ENCODE results near the gene CISD1.
A peak's percentile ranks its signal among the peaks of the same experiment; 100 is the strongest.

The CISD1 gene

GRCh38 chr10:58267713-58268453 is 1.1 kb upstream of the CISD1 start, which contains the start of gene IPMK:
TSS of gene IPMK (minus strand) at chr10:58267894. CDS start at chr10:58267611, 283 bp downstream.
- Mint-ChIP-seq H3K27ac (ENCODE audit: low read depth) (peak within 1 kb of the TSS; percentile 98), H3K4me3 (peak within 1 kb of the TSS; percentile 99)

DNA sequence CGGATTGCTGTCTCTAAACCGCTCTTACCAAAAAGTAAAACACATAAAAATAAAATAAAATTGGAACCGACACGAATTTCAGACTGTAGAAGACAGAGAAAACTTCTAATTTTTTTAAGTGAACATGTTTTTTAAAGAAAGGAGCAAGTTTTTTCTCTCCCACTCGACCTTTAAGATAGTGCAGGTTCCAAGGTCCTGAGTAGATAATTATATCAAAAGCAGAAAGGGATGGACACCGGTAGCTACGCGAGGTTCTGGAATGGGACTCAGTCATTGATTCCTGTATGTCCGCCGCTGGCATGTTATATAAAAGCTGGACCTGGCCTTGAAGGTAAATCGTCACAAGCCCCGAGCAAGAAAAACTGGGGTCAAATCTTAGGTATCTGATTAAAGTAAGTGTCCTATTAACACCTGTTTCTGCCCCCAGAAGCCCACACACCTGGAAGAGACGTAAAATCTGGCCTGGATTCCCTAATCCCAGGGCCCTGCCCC is 462 bp upstream of the CISD1 start:
- Mint-ChIP-seq H3K27ac (ENCODE audit: low read depth) (peak overlapping the region; percentile 98), H3K27me3 (no peaks in the 10 kb centered on the region), H3K4me1 (peaks cover 32% of the 10 kb centered on the region), H3K9me3 (no peaks in the 10 kb centered on the region), H3K36me3 (ENCODE audit: insufficient read depth) (peaks cover 20% of the 10 kb centered on the region), H3K4me3 (peak overlapping the region; percentile 99)
- no peak for ATAC-seq (replicated peaks; ENCODE audit: extremely low read depth, poor library complexity, severe bottlenecking)
- DNase-seq (ENCODE audit: low spot score in 2 of 2): no peak

More at GRCh38 chr10:58267713-58268453, 1.1 kb upstream of the CISD1 start, which contains the start of gene IPMK:
- ATAC-seq (replicated peaks; ENCODE audit: extremely low read depth, poor library complexity, severe bottlenecking) (peak; percentile 73), DNase-seq (ENCODE audit: low spot score in 2 of 2) (peak; percentile 94 to 95)
- Mint-ChIP-seq H3K36me3 (ENCODE audit: insufficient read depth) (peaks cover 20% of the 10 kb centered on the region), H3K27me3 (no peaks in the 10 kb centered on the region), H3K4me1 (peaks cover 27% of the 10 kb centered on the region), H3K9me3 (no peaks in the 10 kb centered on the region)

DNA sequence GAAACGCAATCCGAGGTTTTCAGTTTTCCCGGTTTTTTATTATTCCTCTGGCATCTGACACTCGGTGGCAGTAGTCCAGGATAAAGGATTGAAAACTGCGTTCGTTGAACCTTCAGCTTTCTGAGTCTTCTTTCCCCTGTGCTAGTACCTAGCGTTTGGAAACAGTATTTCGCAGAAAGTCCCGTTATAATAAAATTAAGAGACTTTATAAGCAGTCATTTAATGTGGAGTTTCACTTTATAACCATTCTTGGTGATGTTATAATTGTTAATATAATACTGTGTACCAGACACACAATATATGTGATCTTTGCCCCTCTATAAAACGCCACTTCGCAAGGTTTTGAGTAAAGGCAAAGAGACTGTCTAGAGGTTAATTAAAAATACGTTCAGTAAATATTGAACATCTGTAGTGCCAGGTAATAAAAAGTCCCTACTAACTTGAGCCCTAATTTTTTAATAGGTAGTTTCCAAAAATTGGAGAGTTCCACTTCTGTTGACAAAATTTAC is 874 bp downstream of the CISD1 start:
- Mint-ChIP-seq H3K36me3 (ENCODE audit: insufficient read depth) (peaks cover 22% of the 10 kb centered on the region), H3K4me3 (peak overlapping the region; percentile 99), H3K27me3 (no peaks in the 10 kb centered on the region), H3K27ac (ENCODE audit: low read depth) (peak overlapping the region; percentile 98), H3K4me1 (peaks cover 30% of the 10 kb centered on the region), H3K9me3 (no peaks in the 10 kb centered on the region)
- no peak for DNase-seq (ENCODE audit: low spot score in 2 of 2)
- no peak for ATAC-seq (replicated peaks; ENCODE audit: extremely low read depth, poor library complexity, severe bottlenecking)

DNA sequence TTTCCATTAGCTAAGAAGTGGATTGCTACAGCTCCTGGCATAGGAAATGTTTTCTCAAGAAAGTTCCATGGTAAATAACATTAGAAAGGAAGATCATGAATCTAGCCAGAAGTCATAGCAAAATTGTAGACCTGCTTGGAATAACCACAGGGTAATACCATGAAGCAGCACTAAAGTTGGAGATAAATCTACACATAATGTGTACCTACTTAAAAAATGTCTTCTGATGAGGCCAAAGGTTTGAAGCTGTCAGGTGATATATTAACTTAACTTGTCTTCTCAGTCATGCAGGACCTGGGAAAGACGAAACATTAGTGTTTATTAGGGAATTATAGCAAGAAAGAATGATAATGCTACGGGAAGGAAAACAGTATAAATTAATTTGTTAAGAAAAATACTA is 6.3 kb downstream of the CISD1 start:
- ATAC-seq (replicated peaks; ENCODE audit: extremely low read depth, poor library complexity, severe bottlenecking) (no peak), DNase-seq (ENCODE audit: low spot score in 2 of 2) (no peak)
- Mint-ChIP-seq H3K9me3 (no peaks in the 10 kb centered on the region), H3K36me3 (ENCODE audit: insufficient read depth) (peaks cover 6% of the 10 kb centered on the region), H3K4me1 (peaks cover 16% of the 10 kb centered on the region), H3K27me3 (no peaks in the 10 kb centered on the region), H3K4me3 (no peak overlapping the region), H3K27ac (ENCODE audit: low read depth) (no peak overlapping the region)

GRCh38 chr10:58275908-58276307 is 6.9 kb downstream of the CISD1 start:
- DNase-seq (ENCODE audit: low spot score in 2 of 2): no peak
- H3K27ac Mint-ChIP-seq (ENCODE audit: low read depth): no peak overlapping the region
- H3K36me3 Mint-ChIP-seq (ENCODE audit: insufficient read depth): peaks cover 9% of the 10 kb centered on the region
- ATAC-seq (replicated peaks; ENCODE audit: extremely low read depth, poor library complexity, severe bottlenecking): no peak
- H3K4me1 Mint-ChIP-seq: peaks cover 20% of the 10 kb centered on the region
- no peak overlapping the region for H3K4me3 Mint-ChIP-seq
- no peaks in the 10 kb centered on the region for H3K9me3 Mint-ChIP-seq
- no peaks in the 10 kb centered on the region for H3K27me3 Mint-ChIP-seq

GRCh38 chr10:58278274-58278961 is 9.5 kb downstream of the CISD1 start:
- H3K4me3 Mint-ChIP-seq: no peak overlapping the region

GRCh38 chr10:58278962-58279307 is 10.0 kb downstream of the CISD1 start:
- no peak overlapping the region for H3K4me3 Mint-ChIP-seq
- no peaks in the 10 kb centered on the region for H3K9me3 Mint-ChIP-seq
- peaks cover 9% of the 10 kb centered on the region for H3K36me3 Mint-ChIP-seq (ENCODE audit: insufficient read depth)
- ATAC-seq (replicated peaks; ENCODE audit: extremely low read depth, poor library complexity, severe bottlenecking): no peak
- no peak overlapping the region for H3K27ac Mint-ChIP-seq (ENCODE audit: low read depth)
- DNase-seq (ENCODE audit: low spot score in 2 of 2): no peak
- H3K4me1 Mint-ChIP-seq: peaks cover 27% of the 10 kb centered on the region
- H3K27me3 Mint-ChIP-seq: no peaks in the 10 kb centered on the region

More at GRCh38 chr10:58278274-58278961, 9.5 kb downstream of the CISD1 start:
- ATAC-seq (replicated peaks; ENCODE audit: extremely low read depth, poor library complexity, severe bottlenecking) (no peak), DNase-seq (ENCODE audit: low spot score in 2 of 2) (no peak)
- H3K9me3 Mint-ChIP-seq: no peaks in the 10 kb centered on the region
- H3K27ac Mint-ChIP-seq (ENCODE audit: low read depth): no peak overlapping the region
- peaks cover 28% of the 10 kb centered on the region for H3K4me1 Mint-ChIP-seq
- H3K27me3 Mint-ChIP-seq: no peaks in the 10 kb centered on the region
- peaks cover 9% of the 10 kb centered on the region for H3K36me3 Mint-ChIP-seq (ENCODE audit: insufficient read depth)

GRCh38 chr10:58280477-58280876 is 11.5 kb downstream of the CISD1 start:
- H3K27me3 Mint-ChIP-seq: no peaks in the 10 kb centered on the region
- no peak overlapping the region for H3K27ac Mint-ChIP-seq (ENCODE audit: low read depth)
- peaks cover 23% of the 10 kb centered on the region for H3K4me1 Mint-ChIP-seq
- H3K9me3 Mint-ChIP-seq: no peaks in the 10 kb centered on the region
- H3K4me3 Mint-ChIP-seq: no peak overlapping the region
- no peak for DNase-seq (ENCODE audit: low spot score in 2 of 2)
- peaks cover 6% of the 10 kb centered on the region for H3K36me3 Mint-ChIP-seq (ENCODE audit: insufficient read depth)
- ATAC-seq (replicated peaks; ENCODE audit: extremely low read depth, poor library complexity, severe bottlenecking): no peak

- H3K4me1 Mint-ChIP-seq: peaks cover 21% of the 10 kb centered on the region
- H3K36me3 Mint-ChIP-seq (ENCODE audit: insufficient read depth): peaks cover 6% of the 10 kb centered on the region
- H3K9me3 Mint-ChIP-seq: no peaks in the 10 kb centered on the region
- H3K27me3 Mint-ChIP-seq: no peaks in the 10 kb centered on the region
- H3K4me3 Mint-ChIP-seq: no peak overlapping the region
- no peak for DNase-seq (ENCODE audit: low spot score in 2 of 2)
- no peak for ATAC-seq (replicated peaks; ENCODE audit: extremely low read depth, poor library complexity, severe bottlenecking)
- H3K27ac Mint-ChIP-seq (ENCODE audit: low read depth): no peak overlapping the region
Measured at GRCh38 chr10:58281092-58281752, 12.3 kb downstream of the CISD1 start.

DNA sequence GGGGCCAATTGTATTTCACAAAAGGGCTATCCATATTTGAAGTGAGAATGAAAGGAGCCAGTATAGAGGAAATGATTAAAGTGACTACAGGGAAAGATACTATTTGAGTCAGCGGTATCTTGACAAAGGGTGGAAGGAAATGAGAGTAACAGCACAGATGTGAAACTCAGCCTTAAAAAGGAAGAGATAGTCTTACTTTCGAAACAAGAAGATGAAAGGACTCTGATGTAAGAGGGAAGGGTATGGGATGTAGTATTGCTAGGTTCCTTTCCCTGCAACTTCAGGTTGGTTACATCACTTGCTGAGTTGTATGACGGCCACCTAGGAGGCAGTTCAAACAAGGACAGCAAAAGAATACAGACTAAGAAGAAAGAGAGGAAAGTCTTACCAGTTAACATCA is 13.7 kb downstream of the CISD1 start:
- Mint-ChIP-seq H3K4me1 (peaks cover 21% of the 10 kb centered on the region), H3K36me3 (ENCODE audit: insufficient read depth) (peaks cover 8% of the 10 kb centered on the region), H3K9me3 (no peaks in the 10 kb centered on the region), H3K27ac (ENCODE audit: low read depth) (peak overlapping the region; percentile 65), H3K27me3 (no peaks in the 10 kb centered on the region), H3K4me3 (peak overlapping the region; percentile 42)
- DNase-seq (ENCODE audit: low spot score in 2 of 2): no peak
- peak; percentile 88 for ATAC-seq (replicated peaks; ENCODE audit: extremely low read depth, poor library complexity, severe bottlenecking)

GRCh38 chr10:58291538-58292174 is 22.7 kb downstream of the CISD1 start:
- H3K9me3 Mint-ChIP-seq: no peaks in the 10 kb centered on the region
- H3K4me3 Mint-ChIP-seq: no peak overlapping the region
- ATAC-seq (replicated peaks; ENCODE audit: extremely low read depth, poor library complexity, severe bottlenecking) (peak; percentile 52), DNase-seq (ENCODE audit: low spot score in 2 of 2) (no peak)
- peaks cover 5% of the 10 kb centered on the region for H3K4me1 Mint-ChIP-seq
- H3K27ac Mint-ChIP-seq (ENCODE audit: low read depth): peak overlapping the region; percentile 10
- H3K36me3 Mint-ChIP-seq (ENCODE audit: insufficient read depth): peaks cover 1% of the 10 kb centered on the region
- H3K27me3 Mint-ChIP-seq: no peaks in the 10 kb centered on the region

- DNase-seq (ENCODE audit: low spot score in 2 of 2): no peak
- Mint-ChIP-seq H3K27me3 (no peaks in the 10 kb centered on the region), H3K9me3 (no peaks in the 10 kb centered on the region), H3K4me3 (no peak overlapping the region), H3K27ac (ENCODE audit: low read depth) (no peak overlapping the region), H3K36me3 (ENCODE audit: insufficient read depth) (no peaks in the 10 kb centered on the region), H3K4me1 (peaks cover 5% of the 10 kb centered on the region)
- no peak for ATAC-seq (replicated peaks; ENCODE audit: extremely low read depth, poor library complexity, severe bottlenecking)
Measured at GRCh38 chr10:58293989-58294388, 25.0 kb downstream of the CISD1 start.

All from central memory CD8-positive, alpha-beta T cell (primary cell).